Adrenal gland (tissue), 5 donors: ENCODE measurements around the gene DPEP3.

Experiments used
- CTCF ChIP-seq, 6 experiments: fragments of 450-650 bp in 4 of 6; fragments of 200-600 bp in 2 of 6; sonication (generic) in 1 of 6; IDR thresholded peaks; 1 replicate in 5 of 6; 2 replicates in 1 of 6; pipeline versions ENCODE4 v1.5.1 to v1.8.0; 2016 to 2021; ENCODE audit warnings: antibody characterized with exemption in 6 of 6, mild to moderate bottlenecking in 2 of 6, moderate library complexity in 1 of 6
- POLR2A ChIP-seq, 2 donors: fragments of 450-650 bp; IDR thresholded peaks; one replicate each; pipeline ENCODE4 v1.6.1; 2017; ENCODE audit warnings: antibody characterized with exemption in 2 of 2, mild to moderate bottlenecking in 2 of 2, moderate library complexity in 1 of 2
- donor health status: DM: no; HTN: no; CAD: no.

- TF ChIP-seq CTCF (IDR thresholded peaks at IDR 0.05) (no peak), POLR2A (IDR thresholded peaks at IDR 0.05) (no peak)
Measured at GRCh38 chr16:67992661-67993206, 12.4 kb upstream of the DPEP3 start.
